Measurements from ENCODE around the gene NSD2. TPM values are rescaled to one million over a fixed set of nuclear protein-coding genes. Genes with fewer than 3 reads are reported as not detected.
A peak's percentile ranks its signal among the peaks of the same experiment; 100 is the strongest.

Gene NSD2
- total and polyA plus RNA-seq, 9 of the 15 experiments (the other 6 are each of a cell fraction or from before 2014, with no cell fraction given): 6.4 to 126 (median 58.8) TPM

- H3K79me2 ChIP-seq (ENCODE audit: control insufficient read depth, insufficient read depth, low read length): peaks cover 4% of the 10 kb centered on the region; the same call in 1 of the 3 replicates
- H2AFZ ChIP-seq (ENCODE audit: low read depth, low read length): no peak overlapping the region
- no peaks in the 10 kb centered on the region for H3K9me3 ChIP-seq (replicated peaks; ENCODE audit: control insufficient read depth, insufficient read depth, low read depth, low read length)
- peaks cover 2 to 52% of the 10 kb centered on the region in 2 experiments; a peak in 4 of 5 replicates for H3K4me1 ChIP-seq (replicated peaks in 1 of 2; ENCODE audit: control insufficient read depth in 2 of 2, insufficient read depth in 2 of 2, low read length in 2 of 2)
- in situ Hi-C loops (cut with MboI): no loop called here
- ChIA-PET POLR2A (interaction anchor here (1.9 kb wide), 1 partner anchor 10 kb away, joined by 7 read pairs; no protein-coding TSS in a partner anchor), CTCF (ENCODE audit: low intra/inter-chr PET ratio) (no interaction called here)
- FAIRE-seq (no peak), ATAC-seq (no peak), DNase-seq (ENCODE audit: extremely low read depth in 1 of 4, low spot score in 3 of 4) (no peak)
- H3K4me2 ChIP-seq (ENCODE audit: insufficient read depth, low read length): no peak overlapping the region
- peaks cover 96% of the 10 kb centered on the region for H3K36me3 ChIP-seq (ENCODE audit: control insufficient read depth, insufficient read depth, low read length)
- WGBS (ENCODE audit: insufficient coverage, low coverage, missing lambda C conversion rate): 95% methylated on average over 34 of the region's 54 CpGs
- H3K9me1 ChIP-seq (ENCODE audit: control insufficient read depth, insufficient read depth, low read length): peaks cover 3% of the 10 kb centered on the region
- no TSS peak for BruUV-seq (replicated peaks)
- intact Hi-C loops (cut with micrococcal nuclease): no loop called here
- no peak for TF ChIP-seq ZNF143 (CRISPR knock-in tag; IDR thresholded peaks at IDR 0.05)
- no peak for TF ChIP-seq PHB2 (IDR thresholded peaks at IDR 0.05; ENCODE audit: low read depth)
- TF ChIP-seq HNRNPL (IDR thresholded peaks at IDR 0.05; ENCODE audit: low read depth, low read length): peak; percentile 44; the same call in 1 of the 2 replicates
- no peak for TF ChIP-seq HDAC8 (tag; IDR thresholded peaks at IDR 0.05)
- TF ChIP-seq ZNF316 (IDR thresholded peaks at IDR 0.05): no peak
- TF ChIP-seq ZBTB33 (CRISPR knock-in tag; IDR thresholded peaks at IDR 0.05): peak; percentile 70
- no peak for TF ChIP-seq ESRRB (CRISPR knock-in tag; IDR thresholded peaks at IDR 0.05; ENCODE audit: borderline replicate concordance)
- TF ChIP-seq POLR2A (conservative IDR thresholded peaks at IDR 0.05): no peak
- TF ChIP-seq ZNF830 (CRISPR knock-in tag; IDR thresholded peaks at IDR 0.05): no peak
- TF ChIP-seq POLR2G (IDR thresholded peaks at IDR 0.05; ENCODE audit: low read depth, low read length): peak; percentile 60
- no peak for TF ChIP-seq ZNF511 (CRISPR knock-in tag; IDR thresholded peaks at IDR 0.05)
- TF ChIP-seq EZH2 (IDR thresholded peaks at IDR 0.05; ENCODE audit: borderline replicate concordance, low read depth, low read length): no peak
- no peak for TF ChIP-seq ZNF586 (CRISPR knock-in tag; conservative IDR thresholded peaks at IDR 0.05)
- TF ChIP-seq PML (IDR thresholded peaks at IDR 0.05; ENCODE audit: low read length): no peak
- no peak overlapping the region for H3K27ac ChIP-seq (ENCODE audit: extremely low read depth, low read depth, low read length)
- H4K20me1 ChIP-seq (replicated peaks; ENCODE audit: control insufficient read depth, insufficient read depth, low read length): peaks cover 9% of the 10 kb centered on the region; the same call in 1 of the 2 replicates
- H3K4me3 ChIP-seq: no peak overlapping the region
- no peaks in the 10 kb centered on the region for H3K27me3 ChIP-seq (ENCODE audit: control insufficient read depth in 2 of 2, insufficient read depth in 2 of 2, low read length in 2 of 2)
- H3K9ac ChIP-seq (ENCODE audit: insufficient read depth in 1 of 2, low read depth in 2 of 2, low read length in 2 of 2): no peak overlapping the region; a peak in 1 of 4 replicates
These were observed 114.8 kb downstream of the NSD2 start for GRCh38 chr4:1985780-1986577.

All from K562 (cell line).